ENCODE results near the gene TIMM50.
A peak's percentile ranks its signal among the peaks of the same experiment; 100 is the strongest.

Gene TIMM50

GRCh38 chr19:39500543-39500942, 19.9 kb downstream of the TIMM50 start:
- H3K27ac Mint-ChIP-seq: no peak overlapping the region
- peaks cover under 1% of the 10 kb centered on the region for H3K36me3 Mint-ChIP-seq
- H3K27me3 Mint-ChIP-seq: peaks cover 33% of the 10 kb centered on the region
- H3K4me3 Mint-ChIP-seq: peak overlapping the region; percentile 18
- H3K4me1 Mint-ChIP-seq: peaks cover 24% of the 10 kb centered on the region
- DNase-seq (ENCODE audit: low spot score in 2 of 2) (no peak), ATAC-seq (ENCODE audit: low read depth) (no peak)
- no peaks in the 10 kb centered on the region for H3K9me3 Mint-ChIP-seq

GRCh38 chr19:39501340-39501739, 20.7 kb downstream of the TIMM50 start:
- Mint-ChIP-seq H3K4me3 (no peak overlapping the region), H3K4me1 (peaks cover 24% of the 10 kb centered on the region), H3K27ac (no peak overlapping the region), H3K9me3 (peaks cover under 1% of the 10 kb centered on the region), H3K27me3 (peaks cover 37% of the 10 kb centered on the region), H3K36me3 (peaks cover 2% of the 10 kb centered on the region)
- ATAC-seq (ENCODE audit: low read depth): no peak
- no peak for DNase-seq (ENCODE audit: low spot score in 2 of 2)

- peaks cover 40% of the 10 kb centered on the region for H3K27me3 Mint-ChIP-seq
- H3K4me3 Mint-ChIP-seq: peak overlapping the region; percentile 60
- peaks cover 32% of the 10 kb centered on the region for H3K4me1 Mint-ChIP-seq
Observed at GRCh38 chr19:39502640-39503417, 22.2 kb downstream of the TIMM50 start.

GRCh38 chr19:39506598-39506943, 25.9 kb downstream of the TIMM50 start:
- Mint-ChIP-seq H3K9me3 (peaks cover 2% of the 10 kb centered on the region), H3K4me3 (peak overlapping the region; percentile 81), H3K4me1 (peaks cover 22% of the 10 kb centered on the region), H3K27me3 (peaks cover 27% of the 10 kb centered on the region), H3K36me3 (peaks cover 2% of the 10 kb centered on the region), H3K27ac (no peak overlapping the region)
- DNase-seq (ENCODE audit: low spot score in 2 of 2): no peak
- ATAC-seq (ENCODE audit: low read depth): no peak

More at GRCh38 chr19:39502640-39503417, 22.2 kb downstream of the TIMM50 start:
- Mint-ChIP-seq H3K36me3 (peaks cover 2% of the 10 kb centered on the region), H3K27ac (peak overlapping the region; percentile 56), H3K9me3 (peaks cover 2% of the 10 kb centered on the region)
- DNase-seq (ENCODE audit: low spot score in 2 of 2) (peak; percentile 79 to 86), ATAC-seq (ENCODE audit: low read depth) (peak; percentile 49)

GRCh38 chr19:39506944-39507714, 26.5 kb downstream of the TIMM50 start:
- peaks cover 2% of the 10 kb centered on the region for H3K9me3 Mint-ChIP-seq
- no peak overlapping the region for H3K27ac Mint-ChIP-seq
- peak overlapping the region; percentile 87 for H3K4me3 Mint-ChIP-seq
- H3K36me3 Mint-ChIP-seq: peaks cover 2% of the 10 kb centered on the region
- peak; percentile 36 to 50 for DNase-seq (ENCODE audit: low spot score in 2 of 2)
- ATAC-seq (ENCODE audit: low read depth): peak; percentile 75
- H3K27me3 Mint-ChIP-seq: peaks cover 26% of the 10 kb centered on the region
- H3K4me1 Mint-ChIP-seq: peaks cover 22% of the 10 kb centered on the region

DNA sequence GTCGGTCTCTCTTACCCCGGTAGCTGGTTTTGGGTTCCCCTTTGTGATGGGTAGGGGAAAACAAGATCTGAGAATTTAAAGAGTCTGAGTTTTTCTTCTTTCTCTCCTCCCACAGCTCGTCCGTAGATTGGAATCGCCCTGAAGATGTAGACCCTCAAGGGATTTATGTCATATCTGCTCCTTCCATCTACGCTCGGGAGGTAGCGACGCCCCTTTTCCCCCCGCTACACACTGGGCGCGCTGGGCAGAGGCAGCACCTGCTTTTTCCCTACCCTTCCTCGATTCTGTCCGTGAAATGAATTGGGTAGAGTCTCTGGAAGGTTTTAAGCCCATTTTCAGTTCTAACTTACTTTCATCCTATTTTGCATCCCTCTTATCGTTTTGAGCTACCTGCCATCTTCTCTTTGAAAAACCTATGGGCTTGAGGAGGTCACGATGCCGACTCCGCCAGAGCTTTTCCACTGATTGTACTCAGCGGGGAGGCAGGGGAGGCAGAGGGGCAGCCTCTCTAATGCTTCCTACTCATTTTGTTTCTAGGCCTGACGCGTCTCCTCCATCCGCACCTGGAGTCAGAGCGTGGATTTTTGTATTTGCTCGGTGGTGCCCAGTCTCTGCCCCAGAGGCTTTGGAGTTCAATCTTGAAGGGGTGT, 27.2 kb downstream of the TIMM50 start:
- H3K4me1 Mint-ChIP-seq: peaks cover 22% of the 10 kb centered on the region
- DNase-seq (ENCODE audit: low spot score in 2 of 2) (no peak), ATAC-seq (ENCODE audit: low read depth) (no peak)
- H3K4me3 Mint-ChIP-seq: peak overlapping the region; percentile 87
- H3K9me3 Mint-ChIP-seq: peaks cover 2% of the 10 kb centered on the region
- H3K27me3 Mint-ChIP-seq: peaks cover 26% of the 10 kb centered on the region
- H3K27ac Mint-ChIP-seq: no peak overlapping the region
- H3K36me3 Mint-ChIP-seq: peaks cover 2% of the 10 kb centered on the region

- Mint-ChIP-seq H3K4me1 (peaks cover 15% of the 10 kb centered on the region), H3K27ac (no peak overlapping the region), H3K9me3 (peaks cover 2% of the 10 kb centered on the region), H3K36me3 (peaks cover 2% of the 10 kb centered on the region), H3K4me3 (no peak overlapping the region), H3K27me3 (peaks cover 22% of the 10 kb centered on the region)
- ATAC-seq (ENCODE audit: low read depth) (no peak), DNase-seq (ENCODE audit: low spot score in 2 of 2) (no peak)
Observed at GRCh38 chr19:39508629-39509028, 28.0 kb downstream of the TIMM50 start.

GRCh38 chr19:39509233-39509632, 28.6 kb downstream of the TIMM50 start:
- Mint-ChIP-seq H3K36me3 (peaks cover 2% of the 10 kb centered on the region), H3K4me3 (no peak overlapping the region), H3K4me1 (peaks cover 12% of the 10 kb centered on the region), H3K27ac (no peak overlapping the region), H3K9me3 (peaks cover 2% of the 10 kb centered on the region), H3K27me3 (peaks cover 18% of the 10 kb centered on the region)
- DNase-seq (ENCODE audit: low spot score in 2 of 2) (no peak), ATAC-seq (ENCODE audit: low read depth) (no peak)

GRCh38 chr19:39512988-39513387, 32.4 kb downstream of the TIMM50 start:
- DNase-seq (ENCODE audit: low spot score in 2 of 2): no peak
- Mint-ChIP-seq H3K36me3 (peaks cover 5% of the 10 kb centered on the region), H3K4me1 (peaks cover 14% of the 10 kb centered on the region), H3K4me3 (no peak overlapping the region), H3K27me3 (peaks cover 19% of the 10 kb centered on the region), H3K27ac (no peak overlapping the region), H3K9me3 (peaks cover 2% of the 10 kb centered on the region)
- ATAC-seq (ENCODE audit: low read depth): no peak

DNA sequence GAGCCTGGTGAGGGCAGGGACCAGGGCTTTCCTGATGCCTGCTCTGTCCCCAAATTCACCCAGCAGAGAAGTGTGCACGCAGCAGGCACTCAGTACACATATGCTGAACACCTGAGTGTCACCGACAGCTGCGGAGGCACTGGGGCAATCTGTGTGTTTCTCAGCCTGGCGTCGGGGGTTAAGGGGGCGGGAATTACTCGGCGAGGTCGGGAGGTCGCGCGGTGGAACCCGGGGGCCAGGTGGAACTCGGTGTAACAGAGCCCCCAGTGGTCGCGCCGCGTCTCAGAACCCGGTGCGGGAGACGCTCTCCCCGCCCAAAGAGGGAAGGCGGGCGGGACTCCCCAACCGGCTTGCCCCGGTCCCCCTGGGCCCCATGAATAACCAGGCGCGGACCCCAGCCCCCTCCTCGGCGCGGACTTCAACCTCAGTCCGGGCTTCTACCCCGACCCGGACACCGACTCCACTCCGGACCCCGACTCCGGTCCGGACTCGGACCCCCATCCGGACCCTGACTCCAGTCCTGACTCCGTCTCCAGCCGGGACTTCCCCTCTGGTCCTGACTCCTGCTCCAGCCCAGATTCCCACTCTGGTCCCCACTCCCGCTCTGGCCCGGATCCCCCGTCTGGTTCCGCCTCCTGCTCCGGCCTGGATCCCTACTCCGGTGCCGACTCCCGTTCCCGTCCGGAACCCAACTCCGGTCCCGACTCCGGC, 34.4 kb downstream of the TIMM50 start, which contains the start of gene SELENOV:
SELENOV (plus strand) TSS at position 300 of the 711 bp plus-strand sequence; CDS start at position 374, 74 bp downstream.
- Mint-ChIP-seq H3K4me1 (peaks cover 12% of the 10 kb centered on the region), H3K36me3 (peaks cover 5% of the 10 kb centered on the region), H3K9me3 (peaks cover 2% of the 10 kb centered on the region), H3K27me3 (peaks cover 19% of the 10 kb centered on the region), H3K4me3 (peak within 1 kb of the TSS; percentile 87), H3K27ac (peak within 1 kb of the TSS; percentile 31)
- DNase-seq (ENCODE audit: low spot score in 2 of 2) (no peak), ATAC-seq (ENCODE audit: low read depth) (peak; percentile 72)

DNA sequence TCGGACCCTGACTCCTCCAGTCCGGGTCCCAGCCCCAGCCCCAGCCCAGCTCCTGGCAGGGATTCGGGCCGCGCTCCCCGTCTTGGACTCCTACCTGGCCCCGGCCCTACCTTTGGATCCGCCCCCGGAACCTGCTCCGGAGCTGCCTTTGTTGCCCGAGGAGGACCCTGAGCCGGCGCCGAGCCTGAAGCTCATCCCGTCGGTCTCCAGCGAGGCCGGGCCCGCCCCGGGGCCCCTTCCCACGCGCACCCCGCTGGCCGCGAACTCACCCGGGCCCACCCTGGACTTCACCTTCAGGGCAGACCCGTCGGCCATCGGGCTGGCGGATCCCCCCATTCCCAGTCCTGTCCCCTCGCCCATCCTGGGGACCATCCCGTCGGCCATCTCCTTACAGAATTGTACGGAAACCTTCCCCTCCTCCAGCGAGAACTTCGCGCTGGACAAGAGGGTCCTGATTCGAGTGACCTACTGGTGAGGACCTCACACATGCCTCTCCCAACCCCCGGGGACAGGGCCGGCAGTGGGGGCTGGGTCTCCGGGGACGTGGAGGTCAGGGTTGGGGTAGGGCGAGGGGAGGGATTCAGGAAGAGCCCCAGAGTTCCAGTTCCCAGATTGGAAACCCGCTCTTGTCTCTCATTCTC, 35.0 kb downstream of the TIMM50 start:
- Mint-ChIP-seq H3K27me3 (peaks cover 19% of the 10 kb centered on the region), H3K9me3 (peaks cover 2% of the 10 kb centered on the region), H3K36me3 (peaks cover 5% of the 10 kb centered on the region), H3K4me1 (peaks cover 12% of the 10 kb centered on the region), H3K27ac (peak overlapping the region; percentile 31), H3K4me3 (peak overlapping the region; percentile 87)
- no peak for ATAC-seq (ENCODE audit: low read depth)
- no peak for DNase-seq (ENCODE audit: low spot score in 2 of 2)

GRCh38 chr19:39516270-39516669, 35.6 kb downstream of the TIMM50 start:
- peaks cover 2% of the 10 kb centered on the region for H3K9me3 Mint-ChIP-seq
- DNase-seq (ENCODE audit: low spot score in 2 of 2): no peak
- peaks cover 19% of the 10 kb centered on the region for H3K27me3 Mint-ChIP-seq
- no peak overlapping the region for H3K27ac Mint-ChIP-seq
- peak overlapping the region; percentile 66 for H3K4me3 Mint-ChIP-seq
- H3K4me1 Mint-ChIP-seq: peaks cover 12% of the 10 kb centered on the region
- peak; percentile 50 for ATAC-seq (ENCODE audit: low read depth)
- H3K36me3 Mint-ChIP-seq: peaks cover 5% of the 10 kb centered on the region

DNA sequence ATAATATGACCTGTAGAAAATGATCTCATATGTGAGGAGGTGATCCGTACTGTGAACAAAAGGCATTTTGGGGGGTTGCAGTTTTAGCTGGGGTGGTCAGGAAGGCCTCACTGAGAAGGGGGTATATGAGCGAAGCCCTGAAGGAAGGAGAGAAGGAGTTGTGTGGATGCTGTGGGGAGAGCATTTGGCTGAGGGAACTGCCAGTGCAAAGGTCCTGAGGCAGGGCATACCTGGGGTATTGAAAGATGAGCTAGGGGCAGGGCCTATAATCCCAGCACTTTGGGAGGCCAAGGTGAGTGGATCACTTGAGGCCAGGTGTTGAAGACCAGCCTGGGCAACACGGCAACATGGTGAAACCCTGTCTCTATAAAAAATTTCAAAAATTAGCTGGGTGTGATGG, 36.8 kb downstream of the TIMM50 start:
- Mint-ChIP-seq H3K36me3 (peaks cover 5% of the 10 kb centered on the region), H3K27ac (no peak overlapping the region), H3K4me3 (no peak overlapping the region), H3K27me3 (peaks cover 19% of the 10 kb centered on the region), H3K4me1 (peaks cover 12% of the 10 kb centered on the region), H3K9me3 (peaks cover 2% of the 10 kb centered on the region)
- DNase-seq (ENCODE audit: low spot score in 2 of 2) (no peak), ATAC-seq (ENCODE audit: low read depth) (no peak)
